K562 (cell line): Measurements from ENCODE around the gene SELENOW. TPM values are rescaled to one million over a fixed set of nuclear protein-coding genes. Genes with fewer than 3 reads are reported as not detected.

Experiments used
- ATF3 ChIP-seq, 2 experiments: fragments of 450-650 bp in 1 of 2; sonication (generic) in 1 of 2; formaldehyde crosslinking in 1 of 2; IDR thresholded peaks in 1 of 2; conservative IDR thresholded peaks in 1 of 2; 2 replicates each; pipeline versions ENCODE4 v1.6.1 to v1.8.1; 2016 to 2023; ENCODE audit warnings: mild to moderate bottlenecking in 2 of 2, moderate library complexity in 2 of 2, inconsistent platforms in 1 of 2, missing genetic modification reagents in 1 of 2
- E2F3 ChIP-seq: fragments of 250-450 bp; sonication (Bioruptor Pico); IDR thresholded peaks from 2 replicates; pipeline ENCODE4 v1.4.0; 2020; ENCODE audit warnings: mild to moderate bottlenecking
- GTF2B ChIP-seq: IDR thresholded peaks from 2 replicates; pipeline ENCODE4 v1.6.1; 2011; ENCODE audit not compliant: insufficient read length; ENCODE audit errors: extremely low read depth
- KAT2B ChIP-seq: IDR thresholded peaks from one replicate; pipeline ENCODE4 v1.6.1; 2012; ENCODE audit warnings: low read depth, mild to moderate bottlenecking, control low read depth, inconsistent platforms, low read length, moderate library complexity
- KLF10 ChIP-seq: fragments of 250-450 bp; sonication (Bioruptor Pico); IDR thresholded peaks from 2 replicates; pipeline ENCODE4 v1.6.1; 2021; ENCODE audit warnings: matching md5 sums
- MAZ ChIP-seq, 2 experiments: fragments of 450-650 bp in 1 of 2; sonication (generic) in 1 of 2; formaldehyde crosslinking; IDR thresholded peaks in 1 of 2; conservative IDR thresholded peaks in 1 of 2; 2 replicates each; pipeline versions ENCODE4 v1.4.0 to v1.5.0; 2020; ENCODE audit warnings: mild to moderate bottlenecking in 1 of 2, missing genetic modification reagents in 1 of 2
- MCM3 ChIP-seq: fragments of 450-650 bp; IDR thresholded peaks from 2 replicates; pipeline ENCODE4 v1.6.1; 2016
- NFRKB ChIP-seq: fragments of 450-650 bp; IDR thresholded peaks from 2 replicates; pipeline ENCODE4 v1.6.1; 2016; ENCODE audit warnings: low read depth
- PBX2 ChIP-seq, 2 experiments: IDR thresholded peaks in 1 of 2; conservative IDR thresholded peaks in 1 of 2; 2 replicates each; pipeline ENCODE4 v1.6.1; 2016; ENCODE audit warnings: low read depth in 2 of 2, mild to moderate bottlenecking in 1 of 2, missing compliant biosample characterization in 1 of 2, missing genetic modification characterization in 1 of 2, moderate library complexity in 1 of 2
- PKNOX1 ChIP-seq: fragments of 450-650 bp; IDR thresholded peaks from 2 replicates; pipeline ENCODE4 v1.6.1; 2016
- POLR2AphosphoS2 ChIP-seq: IDR thresholded peaks from 2 replicates; pipeline ENCODE4 v1.6.1; 2012; ENCODE audit warnings: low read length, improper control_type of control experiment
- RB1 ChIP-seq: fragments of 450-650 bp; IDR thresholded peaks from 2 replicates; pipeline ENCODE4 v1.6.1; 2017; ENCODE audit warnings: low read depth, mild to moderate bottlenecking
- RERE ChIP-seq: sonication (generic); formaldehyde crosslinking; IDR thresholded peaks from 2 replicates; pipeline ENCODE4 v1.8.0; 2023; ENCODE audit warnings: missing genetic modification reagents, mild to moderate bottlenecking, borderline replicate concordance
- RNF2 ChIP-seq: sonication (generic); IDR thresholded peaks from 2 replicates; pipeline ENCODE4 v1.6.1; 2016
- STAT5A ChIP-seq: IDR thresholded peaks from 2 replicates; pipeline ENCODE4 v1.6.1; 2012; ENCODE audit warnings: low read length, inconsistent platforms, borderline replicate concordance
- ZBTB7A ChIP-seq: IDR thresholded peaks from 2 replicates; pipeline ENCODE4 v1.6.1; 2011; ENCODE audit warnings: low read depth, mild to moderate bottlenecking, low read length, moderate library complexity, borderline replicate concordance; ENCODE audit not compliant: control insufficient read depth
- ZEB2 ChIP-seq: fragments of 450-650 bp; IDR thresholded peaks from 2 replicates; pipeline ENCODE4 v1.6.1; 2016
- ZNF263 ChIP-seq: sonication (generic); formaldehyde crosslinking; IDR thresholded peaks from 2 replicates; pipeline ENCODE4 v1.8.0; 2022; ENCODE audit warnings: mild to moderate bottlenecking, missing genetic modification reagents, borderline replicate concordance
- polyA plus RNA-seq, 8 experiments: library from polyadenylated mRNA; depleted of rRNA in 4 of 8; stranded (reverse) in 5 of 8; unstranded in 3 of 8; fragments of >200 nt; fragmentation: Nextera tagmentation in 2 of 8; fragmentation: Illumina TruSeq in 1 of 8; extraction: Ambion mirVana in 2 of 8; extraction: Trizol in 1 of 8; gene quantifications; 2 replicates each; pipeline versions ENCODE4 v1.2.1 to v1.2.3, GENCODE V29; 2011 to 2014; ENCODE audit warnings: inconsistent platforms in 1 of 8, missing spikeins in 1 of 8
- total RNA-seq, 7 experiments: library from RNA; depleted of rRNA in 6 of 7; stranded (reverse); fragments of >200 nt in 6 of 7; fragmentation: Illumina TruSeq in 2 of 7; extraction: Trizol in 2 of 7; gene quantifications; 2 replicates each; pipeline versions ENCODE4 v1.2.1 to v1.2.3, GENCODE V29; 2011 to 2021; ENCODE audit warnings: low replicate concordance in 1 of 7

Gene SELENOW
- total and polyA plus RNA-seq, 9 of the 15 experiments (the other 6 are each of a cell fraction or from before 2014, with no cell fraction given): 91.9 to 279 (median 156) TPM

- TF ChIP-seq MAZ (CRISPR knock-in tag; conservative IDR thresholded peaks at IDR 0.05 in 1 of 2, IDR thresholded peaks at IDR 0.05 in 1 of 2) (peak; percentile 60 to 93; a peak in 2 of 4 replicates), ZNF263 (CRISPR knock-in tag) (peak; percentile 8; the same call in 1 of the 2 replicates), KLF10 (CRISPR knock-in tag) (no peak), RERE (CRISPR knock-in tag) (no peak), KAT2B (no peak), NFRKB (no peak), ZBTB7A (no peak), GTF2B (no peak), MCM3 (no peak), RB1 (no peak), STAT5A (no peak), ATF3 (IDR thresholded peaks at IDR 0.05) (peak; percentile 74), ATF3 (CRISPR knock-in tag; conservative IDR thresholded peaks at IDR 0.05) (no peak), E2F3 (CRISPR knock-in tag) (no peak), ZEB2 (no peak), RNF2 (peak; percentile 44; the same call in 1 of the 2 replicates), POLR2AphosphoS2 (no peak), PBX2 (CRISPR knock-in tag; IDR thresholded peaks at IDR 0.05; ENCODE audit: low read depth) (no peak), PBX2 (tag; conservative IDR thresholded peaks at IDR 0.05; ENCODE audit: low read depth) (no peak), PKNOX1 (peak; percentile 45; the same call in 1 of the 2 replicates)
Observed at GRCh38 chr19:47729468-47729798, 49.1 kb upstream of the SELENOW start (continued).
